Astrocyte (in vitro differentiated cells and primary cell): ENCODE results near the gene PRSS8. TPM values are rescaled to one million over a fixed set of nuclear protein-coding genes. Genes with fewer than 3 reads are reported as not detected.

Source experiments
- DNase-seq: peaks from one replicate; pipeline ENCODE4 v3.0.0-alpha.2; 2010; ENCODE audit warnings: low read depth
- FAIRE-seq: peaks from 2 replicates; lab custom pipeline; 2011; peaks lifted over from hg19 to GRCh38; lab: Jason Lieb, UNC
- H2AFZ ChIP-seq: 2 replicates; pipeline ENCODE4 v1.6.0; 2012; ENCODE audit warnings: low read depth, low read length, inconsistent platforms
- H3K27ac ChIP-seq: 2 replicates; pipeline ENCODE4 v1.5.1; 2011; ENCODE audit warnings: low read depth, low read length, inconsistent platforms
- H3K27me3 ChIP-seq: 2 replicates; pipeline ENCODE4 v1.6.0; 2011; ENCODE audit warnings: low read length, inconsistent platforms; ENCODE audit not compliant: insufficient read depth
- H3K36me3 ChIP-seq: 2 replicates; pipeline ENCODE4 v1.5.1; 2011; ENCODE audit warnings: low read length, inconsistent platforms; ENCODE audit not compliant: insufficient read depth
- H3K4me1 ChIP-seq: 2 replicates; pipeline ENCODE4 v1.5.1; 2011; ENCODE audit warnings: low read length, inconsistent platforms; ENCODE audit not compliant: insufficient read depth
- H3K4me2 ChIP-seq: 2 replicates; pipeline ENCODE4 v1.6.0; 2012; ENCODE audit warnings: low read length, inconsistent platforms
- H3K4me3 ChIP-seq: 2 replicates; pipeline ENCODE4 v1.5.1; 2011; ENCODE audit warnings: low read depth, mild to moderate bottlenecking, low read length, inconsistent platforms; ENCODE audit not compliant: insufficient read depth
- H3K79me2 ChIP-seq: 2 replicates; pipeline ENCODE4 v1.6.0; 2012; ENCODE audit warnings: mild to moderate bottlenecking, low read length, inconsistent platforms; ENCODE audit not compliant: insufficient read depth
- H3K9ac ChIP-seq: 2 replicates; pipeline ENCODE4 v1.6.0; 2012; ENCODE audit warnings: mild to moderate bottlenecking, low read length, inconsistent platforms
- H3K9me3 ChIP-seq: 2 replicates; pipeline ENCODE4 v1.5.1; 2012; ENCODE audit warnings: low read depth, mild to moderate bottlenecking, low read length, inconsistent platforms; ENCODE audit not compliant: insufficient read depth
- H4K20me1 ChIP-seq: 2 replicates; pipeline ENCODE4 v1.6.0; 2012; ENCODE audit warnings: low read length, inconsistent platforms; ENCODE audit not compliant: insufficient read depth
- H3K27ac Mint-ChIP-seq: one replicate; pipeline ENCODE4 v1.8.0; 2021; ENCODE audit warnings: mild to moderate bottlenecking, mixed read lengths; ENCODE audit not compliant: unreplicated experiment
- H3K27me3 Mint-ChIP-seq: one replicate; pipeline ENCODE4 v1.8.0; 2021; ENCODE audit warnings: low read depth, mixed read lengths; ENCODE audit not compliant: unreplicated experiment
- H3K36me3 Mint-ChIP-seq: one replicate; pipeline ENCODE4 v1.8.0; 2021; ENCODE audit warnings: low read depth, mixed read lengths; ENCODE audit not compliant: unreplicated experiment
- H3K4me1 Mint-ChIP-seq: one replicate; pipeline ENCODE4 v1.8.0; 2021; ENCODE audit warnings: low read depth, mixed read lengths; ENCODE audit not compliant: unreplicated experiment
- H3K4me3 Mint-ChIP-seq: one replicate; pipeline ENCODE4 v1.8.0; 2021; ENCODE audit warnings: mild to moderate bottlenecking, moderate library complexity, mixed read lengths; ENCODE audit not compliant: unreplicated experiment
- H3K9me3 Mint-ChIP-seq: one replicate; pipeline ENCODE4 v1.8.0; 2021; ENCODE audit warnings: mild to moderate bottlenecking, mixed read lengths; ENCODE audit not compliant: unreplicated experiment
- EZH2 ChIP-seq: IDR thresholded peaks from 2 replicates; pipeline ENCODE4 v1.6.1; 2012; ENCODE audit warnings: mild to moderate bottlenecking, low read length, inconsistent platforms; ENCODE audit not compliant: insufficient read depth
- total RNA-seq: library from RNA; stranded (reverse); gene quantifications from 2 replicates; pipeline ENCODE4 v1.2.1, GENCODE V29; 2021
- TF ChIP-seq, protein P1 (sequence below): IDR thresholded peaks from 2 replicates; pipeline ENCODE4 v1.5.1; 2011; ENCODE audit warnings: low read depth, mild to moderate bottlenecking, inconsistent platforms, low read length, moderate library complexity; ENCODE audit not compliant: insufficient read depth

Gene PRSS8
- total RNA-seq, 1 donor from 2014 or later, result 9.5 TPM

DNA sequence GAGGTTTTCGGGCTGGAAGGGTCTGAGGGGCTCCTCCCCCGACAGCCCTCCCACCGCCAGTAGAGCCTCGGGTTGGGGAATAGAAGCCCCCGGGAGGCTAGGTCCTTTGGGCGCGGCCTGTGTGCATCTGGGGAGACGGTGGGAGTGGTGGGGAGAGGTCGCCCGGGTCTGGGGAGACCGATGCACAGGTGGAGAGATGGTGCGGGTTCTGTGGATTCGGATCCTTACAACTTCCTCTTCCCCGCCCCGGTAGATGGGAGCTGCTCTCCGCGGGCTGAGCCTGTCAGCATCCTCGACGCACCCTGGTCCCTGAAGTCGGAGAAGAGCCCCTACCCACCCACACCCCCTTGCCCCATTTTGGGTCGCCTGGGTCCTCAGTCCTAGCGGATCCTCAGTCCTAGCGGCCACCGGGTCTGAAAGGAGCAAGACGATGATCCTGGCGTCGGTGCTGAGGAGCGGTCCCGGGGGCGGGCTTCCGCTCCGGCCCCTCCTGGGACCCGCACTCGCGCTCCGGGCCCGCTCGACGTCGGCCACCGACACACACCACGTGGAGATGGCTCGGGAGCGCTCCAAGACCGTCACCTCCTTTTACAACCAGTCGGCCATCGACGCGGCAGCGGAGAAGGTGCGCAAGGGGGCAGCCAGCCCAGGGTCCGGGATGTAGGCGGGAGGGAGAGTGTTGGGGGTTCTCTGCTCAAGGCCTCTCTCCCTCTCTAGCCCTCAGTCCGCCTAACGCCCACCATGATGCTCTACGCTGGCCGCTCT, 26.6 kb downstream of the PRSS8 start:
- Histone ChIP-seq H3K27ac (no peak overlapping the region), H3K36me3 (peaks cover 7% of the 10 kb centered on the region), H3K9ac (peak overlapping the region; percentile 86), H3K27me3 (no peaks in the 10 kb centered on the region), H3K4me3 (peak overlapping the region; percentile 74), H3K79me2 (peaks cover 20% of the 10 kb centered on the region), H2AFZ (peak overlapping the region; percentile 86), H4K20me1 (peaks cover 7% of the 10 kb centered on the region), H3K9me3 (no peaks in the 10 kb centered on the region), H3K4me1 (peaks cover 9% of the 10 kb centered on the region), H3K4me2 (peak overlapping the region; percentile 83)
- Mint-ChIP-seq H3K27me3 (no peaks in the 10 kb centered on the region), H3K27ac (no peak overlapping the region), H3K9me3 (no peaks in the 10 kb centered on the region), H3K4me3 (peak overlapping the region; percentile 85), H3K4me1 (peaks cover 5% of the 10 kb centered on the region), H3K36me3 (peaks cover 24% of the 10 kb centered on the region)
- TF ChIP-seq, protein P1, sequence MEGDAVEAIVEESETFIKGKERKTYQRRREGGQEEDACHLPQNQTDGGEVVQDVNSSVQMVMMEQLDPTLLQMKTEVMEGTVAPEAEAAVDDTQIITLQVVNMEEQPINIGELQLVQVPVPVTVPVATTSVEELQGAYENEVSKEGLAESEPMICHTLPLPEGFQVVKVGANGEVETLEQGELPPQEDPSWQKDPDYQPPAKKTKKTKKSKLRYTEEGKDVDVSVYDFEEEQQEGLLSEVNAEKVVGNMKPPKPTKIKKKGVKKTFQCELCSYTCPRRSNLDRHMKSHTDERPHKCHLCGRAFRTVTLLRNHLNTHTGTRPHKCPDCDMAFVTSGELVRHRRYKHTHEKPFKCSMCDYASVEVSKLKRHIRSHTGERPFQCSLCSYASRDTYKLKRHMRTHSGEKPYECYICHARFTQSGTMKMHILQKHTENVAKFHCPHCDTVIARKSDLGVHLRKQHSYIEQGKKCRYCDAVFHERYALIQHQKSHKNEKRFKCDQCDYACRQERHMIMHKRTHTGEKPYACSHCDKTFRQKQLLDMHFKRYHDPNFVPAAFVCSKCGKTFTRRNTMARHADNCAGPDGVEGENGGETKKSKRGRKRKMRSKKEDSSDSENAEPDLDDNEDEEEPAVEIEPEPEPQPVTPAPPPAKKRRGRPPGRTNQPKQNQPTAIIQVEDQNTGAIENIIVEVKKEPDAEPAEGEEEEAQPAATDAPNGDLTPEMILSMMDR, result no peak
- TF ChIP-seq EZH2, result no peak
- DNase-seq (no peak), FAIRE-seq (no peak)

DNA sequence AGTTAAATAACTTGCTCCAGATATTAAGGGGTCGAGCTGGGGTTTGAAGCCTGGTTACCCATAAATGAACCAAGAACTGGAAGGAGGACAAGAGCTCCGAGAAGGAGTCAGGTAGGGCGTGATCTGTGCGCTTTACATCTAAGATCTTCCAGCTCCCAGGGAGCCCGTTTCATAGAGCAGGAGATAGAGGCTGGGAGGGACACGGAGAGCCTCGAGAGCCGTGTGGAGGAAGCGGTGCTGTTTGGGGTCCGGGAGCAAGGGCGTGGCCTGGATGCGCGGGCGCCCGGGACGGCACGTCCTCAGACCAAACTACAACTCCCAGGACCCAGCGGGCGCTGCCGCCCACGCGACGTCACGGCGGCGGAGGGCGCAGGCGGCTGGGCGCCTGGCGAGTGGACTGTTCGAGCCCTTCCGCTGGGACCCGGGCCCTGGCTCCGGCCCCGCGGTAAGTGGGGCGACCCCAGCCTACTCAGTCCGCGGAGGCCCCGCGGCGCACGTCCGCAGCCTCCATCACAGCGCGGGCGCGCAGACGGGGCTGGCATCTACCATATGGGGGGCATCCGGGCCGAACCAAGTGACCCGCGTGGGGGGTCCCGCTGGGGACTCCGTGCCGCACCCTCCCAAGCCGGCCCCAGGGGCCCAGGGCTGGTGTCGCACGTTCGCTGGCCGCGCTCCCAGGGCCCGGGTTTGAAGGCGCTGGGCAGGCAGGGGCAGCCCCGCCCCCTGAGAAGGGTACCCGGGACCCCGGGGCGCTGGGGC, 27.3 kb downstream of the PRSS8 start, which contains the start of gene BCKDK:
Gene BCKDK, plus strand, starts transcription at position 352 of the 759 bp plus-strand sequence. CDS start 838 bp downstream, outside the sequence.
- no peaks in the 10 kb centered on the region for H3K9me3 Mint-ChIP-seq
- DNase-seq, result peak; percentile 34
- Histone ChIP-seq H3K79me2 (peaks cover 20% of the 10 kb centered on the region), H4K20me1 (peaks cover 4% of the 10 kb centered on the region), H3K4me2 (peak within 1 kb of the TSS; percentile 83), H3K36me3 (peaks cover 7% of the 10 kb centered on the region), H3K27me3 (no peaks in the 10 kb centered on the region), H3K4me3 (peak within 1 kb of the TSS; percentile 74), H3K9me3 (no peaks in the 10 kb centered on the region), H3K9ac (peak within 1 kb of the TSS; percentile 86), H3K27ac (peak within 1 kb of the TSS; percentile 64), H3K4me1 (peaks cover 9% of the 10 kb centered on the region), H2AFZ (peak within 1 kb of the TSS; percentile 86)
- H3K4me3 Mint-ChIP-seq, result peak within 1 kb of the TSS; percentile 85
- peak within 1 kb of the TSS; percentile 82 for H3K27ac Mint-ChIP-seq
- peaks cover 5% of the 10 kb centered on the region for H3K4me1 Mint-ChIP-seq
- no peak for FAIRE-seq
- H3K27me3 Mint-ChIP-seq, result no peaks in the 10 kb centered on the region
- TF ChIP-seq EZH2, result no peak
- TF ChIP-seq, protein P1, result no peak
- peaks cover 24% of the 10 kb centered on the region for H3K36me3 Mint-ChIP-seq
